H1 (cell line): ENCODE measurements around the gene ZNF555. TPM values are rescaled to one million over a fixed set of nuclear protein-coding genes. Genes with fewer than 3 reads are reported as not detected.

Experiments used
- CTCF ChIA-PET: fragments of 300-600 bp; sonication (Branson Sonifier 250); formaldehyde crosslinking; loops from one replicate; lab custom pipeline; 2021; ENCODE audit not compliant: partially characterized antibody; lab: Charles Lee
- POLR2A ChIA-PET: fragments of 300-600 bp; sonication (Branson Sonifier 250); formaldehyde crosslinking; loops from one replicate; lab custom pipeline; 2021; ENCODE audit warnings: inconsistent platforms; ENCODE audit not compliant: partially characterized antibody; lab: Charles Lee
- DNase-seq, 2 experiments: peaks; one replicate each; pipeline versions ENCODE4 v3.0.0 to v3.0.0-alpha.2; 2010 to 2022; ENCODE audit warnings: low spot score in 2 of 2, low read depth in 1 of 2, mixed read lengths in 1 of 2
- FAIRE-seq: peaks from 2 replicates; lab custom pipeline; 2011; peaks lifted over from hg19 to GRCh38; lab: Jason Lieb, UNC
- H2AFZ ChIP-seq: 2 replicates; pipeline ENCODE4 v1.8.1; 2012; ENCODE audit warnings: low read length, inconsistent platforms
- H2AK5ac ChIP-seq: 2 replicates; pipeline ENCODE4 v1.6.1; 2013; ENCODE audit warnings: low read depth, low read length
- H2BK120ac ChIP-seq: replicated peaks from 2 replicates; pipeline ENCODE3; 2013; ENCODE audit warnings: low read depth, low read length, inconsistent platforms
- H2BK12ac ChIP-seq: 2 replicates; pipeline ENCODE4 v1.6.1; 2013; ENCODE audit warnings: low read depth, low read length
- H2BK15ac ChIP-seq: 2 replicates; pipeline ENCODE4 v1.6.1; 2013; ENCODE audit warnings: low read length
- H2BK20ac ChIP-seq: 2 replicates; pipeline ENCODE4 v1.6.1; 2013; ENCODE audit warnings: low read length
- H2BK5ac ChIP-seq: 2 replicates; pipeline ENCODE4 v1.6.1; 2013; ENCODE audit warnings: low read depth, low read length
- H3K14ac ChIP-seq: 2 replicates; pipeline ENCODE4 v1.6.1; 2013; ENCODE audit warnings: inconsistent platforms; ENCODE audit not compliant: insufficient read length
- H3K18ac ChIP-seq: 2 replicates; pipeline ENCODE4 v1.6.1; 2013; ENCODE audit warnings: low read length; ENCODE audit errors: extremely low read depth
- H3K23ac ChIP-seq: 2 replicates; pipeline ENCODE4 v1.6.1; 2013; ENCODE audit warnings: inconsistent platforms; ENCODE audit not compliant: insufficient read length
- H3K23me2 ChIP-seq: 2 replicates; pipeline ENCODE4 v1.6.1; 2013; ENCODE audit warnings: low read depth, low read length
- H3K27ac ChIP-seq: 2 replicates; pipeline ENCODE4 v1.6.1; 2011; ENCODE audit warnings: low read depth, low read length, inconsistent platforms
- H3K27me3 ChIP-seq, 4 experiments: replicated peaks in 1 of 4; 1 replicate in 1 of 4; 2 replicates in 3 of 4; pipeline versions ENCODE4 v1.6.1 to v1.8.1; 2011 to 2013; ENCODE audit warnings: low read length in 3 of 4, mild to moderate bottlenecking in 3 of 4, inconsistent platforms in 2 of 4, mixed read lengths in 2 of 4, moderate library complexity in 1 of 4; ENCODE audit not compliant: control insufficient read depth in 3 of 4, insufficient read depth in 3 of 4; ENCODE audit errors: extremely low read depth in 1 of 4
- H3K36me3 ChIP-seq, 4 experiments: 2 replicates each; pipeline versions ENCODE4 v1.6.1 to v1.8.1; 2011 to 2013; ENCODE audit warnings: mild to moderate bottlenecking in 4 of 4, low read length in 3 of 4, moderate library complexity in 2 of 4, control low read depth in 1 of 4, inconsistent platforms in 1 of 4; ENCODE audit not compliant: insufficient read depth in 4 of 4, control insufficient read depth in 2 of 4
- H3K4ac ChIP-seq: replicated peaks from 2 replicates; pipeline ENCODE3; 2013; ENCODE audit warnings: low read length, low read depth, mixed read lengths, inconsistent platforms; ENCODE audit not compliant: insufficient read length
- H3K4me1 ChIP-seq, 4 experiments: replicated peaks in 1 of 4; 1 replicate in 1 of 4; 2 replicates in 3 of 4; pipeline versions ENCODE4 v1.6.1 to v1.8.1; 2011 to 2013; ENCODE audit warnings: low read length in 3 of 4, inconsistent platforms in 2 of 4, mixed read lengths in 1 of 4; ENCODE audit not compliant: insufficient read depth in 4 of 4, control insufficient read depth in 3 of 4
- H3K4me2 ChIP-seq, 2 experiments: 2 replicates each; pipeline versions ENCODE4 v1.6.1 to v1.8.1; 2011 to 2013; ENCODE audit warnings: low read depth in 2 of 2, low read length in 2 of 2, control low read depth in 1 of 2, inconsistent platforms in 1 of 2, mild to moderate bottlenecking in 1 of 2; ENCODE audit not compliant: insufficient read depth in 1 of 2
- H3K4me3 ChIP-seq, 4 experiments: fragments of 200-600, 300-600 bp in 1 of 4; sonication (generic), shearing (Covaris generic), sonication (Bioruptor Twin) in 1 of 4; 2 replicates each; pipeline versions ENCODE4 v1.5.1 to v1.8.1; 2011 to 2016; ENCODE audit warnings: low read length in 4 of 4, low read depth in 3 of 4, control low read depth in 2 of 4, inconsistent platforms in 2 of 4, mild to moderate bottlenecking in 2 of 4, mixed read lengths in 1 of 4, moderate library complexity in 1 of 4; ENCODE audit not compliant: insufficient read depth in 2 of 4; ENCODE audit errors: extremely low read depth in 1 of 4
- H3K56ac ChIP-seq: replicated peaks from 2 replicates; pipeline ENCODE3; 2013; ENCODE audit warnings: low read depth, mild to moderate bottlenecking, mixed read lengths, low read length, inconsistent platforms; ENCODE audit not compliant: insufficient read length
- H3K79me1 ChIP-seq: 2 replicates; pipeline ENCODE4 v1.6.1; 2013; ENCODE audit warnings: low read depth, low read length, control low read depth
- H3K79me2 ChIP-seq, 2 experiments: 2 replicates each; pipeline versions ENCODE4 v1.6.1 to v1.8.1; 2012 to 2013; ENCODE audit warnings: low read length in 2 of 2, mild to moderate bottlenecking in 2 of 2, inconsistent platforms in 1 of 2; ENCODE audit not compliant: insufficient read depth in 2 of 2, control insufficient read depth in 1 of 2
- H3K9ac ChIP-seq, 4 experiments: replicated peaks in 1 of 4; 1 replicate in 1 of 4; 2 replicates in 3 of 4; pipeline versions ENCODE4 v1.6.1 to v1.8.1; 2011 to 2013; ENCODE audit warnings: low read depth in 3 of 4, low read length in 3 of 4, control low read depth in 2 of 4, mild to moderate bottlenecking in 2 of 4, moderate library complexity in 2 of 4, inconsistent platforms in 1 of 4; ENCODE audit errors: extremely low read depth in 1 of 4
- H3K9me3 ChIP-seq, 2 experiments: 2 replicates each; pipeline versions ENCODE4 v1.6.1 to v1.8.1; 2012 to 2013; ENCODE audit warnings: mild to moderate bottlenecking in 2 of 2, moderate library complexity in 2 of 2, control low read depth in 1 of 2, inconsistent platforms in 1 of 2, low read depth in 1 of 2, low read length in 1 of 2, mixed read lengths in 1 of 2; ENCODE audit not compliant: insufficient read depth in 2 of 2
- H4K20me1 ChIP-seq, 2 experiments: replicated peaks in 1 of 2; 2 replicates each; pipeline versions ENCODE3 to v1.8.1; 2011 to 2013; ENCODE audit warnings: inconsistent platforms in 2 of 2, low read length in 2 of 2, mild to moderate bottlenecking in 1 of 2; ENCODE audit not compliant: insufficient read depth in 2 of 2, control insufficient read depth in 1 of 2
- H4K5ac ChIP-seq: 2 replicates; pipeline ENCODE4 v1.6.1; 2013; ENCODE audit warnings: low read length, low read depth, mixed read lengths, inconsistent platforms; ENCODE audit not compliant: insufficient read length
- H4K8ac ChIP-seq: 2 replicates; pipeline ENCODE4 v1.8.0; 2013; ENCODE audit warnings: mild to moderate bottlenecking, moderate library complexity, low read length, inconsistent platforms; ENCODE audit not compliant: insufficient read depth; ENCODE audit errors: extremely low read depth
- H4K91ac ChIP-seq: replicated peaks from 2 replicates; pipeline ENCODE3; 2013; ENCODE audit warnings: low read length, mixed read lengths, inconsistent platforms; ENCODE audit not compliant: insufficient read length
- EZH2 ChIP-seq: fragments of 200-600 bp; sonication (generic); IDR thresholded peaks from 2 replicates; pipeline ENCODE4 v1.7.1; 2012; ENCODE audit warnings: low read depth, mild to moderate bottlenecking, moderate library complexity, low read length, inconsistent platforms; ENCODE audit not compliant: severe bottlenecking
- GABPA ChIP-seq: IDR thresholded peaks from 2 replicates; pipeline ENCODE4 v1.6.1; 2011; ENCODE audit warnings: mild to moderate bottlenecking, low read length, moderate library complexity, borderline replicate concordance; ENCODE audit not compliant: insufficient read depth
- PHF8 ChIP-seq: fragments of 200-600 bp; sonication (generic); conservative IDR thresholded peaks from 2 replicates; pipeline ENCODE4 v1.7.1; 2012; ENCODE audit warnings: low read depth, mild to moderate bottlenecking, inconsistent platforms, low read length, moderate library complexity
- RBBP5 ChIP-seq: IDR thresholded peaks from 2 replicates; pipeline ENCODE4 v1.7.1; 2012; ENCODE audit warnings: low read depth, mild to moderate bottlenecking, inconsistent platforms, low read length, moderate library complexity, borderline replicate concordance
- WGBS, 2 experiments: shearing (Covaris generic) in 1 of 2; methylation state at CpG; one replicate each; pipeline versions ENCODE4 v1.1.6 to v1.1.7; 2013 to 2015; ENCODE audit warnings: low lambda C conversion rate in 2 of 2, mixed read lengths in 2 of 2, inconsistent platforms in 1 of 2, low coverage in 1 of 2, missing lambda C conversion rate in 1 of 2; ENCODE audit not compliant: insufficient replicate concordance in 2 of 2, insufficient coverage in 1 of 2, insufficient read length in 1 of 2; ENCODE audit errors: extremely low coverage in 1 of 2, missing lambda C conversion rate in 1 of 2; 5-methylcytosine and 5-hydroxymethylcytosine counted together
- polyA plus RNA-seq, 7 experiments: library from polyadenylated mRNA; depleted of rRNA in 3 of 7; stranded (reverse) in 5 of 7; unstranded in 2 of 7; fragments of >200 nt in 5 of 7; fragments of 200-250 nt in 2 of 7; gene quantifications; 1 replicate in 5 of 7; 2 replicates in 1 of 7; 4 replicates in 1 of 7; pipeline versions ENCODE4 v1.2.1 to v1.2.3, GENCODE V29; 2011 to 2013; ENCODE audit warnings: missing spikeins in 2 of 7, mixed read lengths in 2 of 7
- total RNA-seq: library from RNA; stranded (reverse); fragmentation: NEBNext Ultra II Directional; extraction: Animal tissue kit (Norgen Biotek cat#: 25700); gene quantifications from 2 replicates; pipeline ENCODE4 v1.2.1, GENCODE V29; 2021

Gene ZNF555
- total and polyA plus RNA-seq, 2 of the 8 experiments (the other 6 are each of a cell fraction or from before 2014, with no cell fraction given): 1.6 to 5.7 TPM

DNA sequence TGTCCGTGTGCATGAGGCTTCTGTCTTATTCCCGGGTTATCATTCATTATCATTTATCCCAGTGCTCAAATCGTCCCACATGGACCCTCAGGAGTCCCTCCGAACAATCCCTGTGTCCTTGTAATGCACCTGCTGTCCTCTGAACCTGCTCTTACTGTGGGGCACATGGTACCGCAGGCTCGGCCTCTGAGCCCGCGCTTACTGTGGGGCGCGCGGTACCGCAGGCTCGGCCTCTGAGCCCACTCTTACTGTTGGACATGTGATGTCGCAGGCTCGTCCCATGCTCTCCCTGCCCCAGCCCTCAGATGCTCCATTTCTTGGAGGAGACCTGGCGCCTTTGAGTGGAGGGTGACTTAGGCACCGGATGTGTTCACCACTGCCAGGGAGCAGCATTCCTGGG, 38.4 kb upstream of the ZNF555 start:
- Histone ChIP-seq H3K27ac (no peak overlapping the region), H2AK5ac (no peak overlapping the region), H3K56ac (no peak overlapping the region), H4K5ac (no peak overlapping the region), H2BK15ac (no peak overlapping the region), H3K14ac (no peak overlapping the region), H3K27me3 (no peaks in the 10 kb centered on the region), H3K4me3 (no peak overlapping the region), H3K79me1 (peaks cover 11% of the 10 kb centered on the region), H2BK120ac (no peak overlapping the region), H3K9me3 (no peaks in the 10 kb centered on the region), H3K4me2 (no peak overlapping the region), H3K23ac (no peak overlapping the region), H2AFZ (no peak overlapping the region), H3K23me2 (peaks cover 7% of the 10 kb centered on the region; the same call in 1 of the 2 replicates), H4K8ac (no peak overlapping the region), H3K4ac (no peak overlapping the region), H3K18ac (no peak overlapping the region), H2BK12ac (no peak overlapping the region), H2BK20ac (no peak overlapping the region), H3K36me3 (peaks cover 11 to 65% (median 46%) of the 10 kb centered on the region in 4 experiments), H3K4me1 (no peaks in the 10 kb centered on the region; a peak in 1 of 7 replicates), H4K20me1 (peaks cover 10 to 30% of the 10 kb centered on the region in 2 experiments), H2BK5ac (no peak overlapping the region), H4K91ac (no peak overlapping the region), H3K9ac (no peak overlapping the region), H3K79me2 (no peaks in the 10 kb centered on the region)
- DNase-seq (no peak), FAIRE-seq (no peak)
- WGBS, 2 experiments: 92% methylated on average over 17 of the region's 17 CpGs; no CpG with 5 or more reads in 1 of the 2 experiments
- ChIA-PET CTCF (no interaction called here), POLR2A (interaction anchor here (1.1 to 2.0 kb wide), 2 partner anchors 8 to 16 kb away, joined by 3 to 10 read pairs; no protein-coding TSS in a partner anchor)
- TF ChIP-seq PHF8: no peak
- TF ChIP-seq RBBP5: no peak
- TF ChIP-seq EZH2: no peak
- no peak for TF ChIP-seq GABPA
